OCI-M2 (cell line): ENCODE measurements around the gene MTG1.
"Not testable (repeated sequence)": the region's sequence is repeated elsewhere in the genome, so short reads cannot be mapped to it uniquely, and the experiment has no call there.

Experiments
- DNase-seq: peaks from one replicate; lab custom pipeline; 2025; ENCODE audit not compliant: unreplicated experiment; lab: John Stamatoyannopoulos, UW

The MTG1 gene

DNA sequence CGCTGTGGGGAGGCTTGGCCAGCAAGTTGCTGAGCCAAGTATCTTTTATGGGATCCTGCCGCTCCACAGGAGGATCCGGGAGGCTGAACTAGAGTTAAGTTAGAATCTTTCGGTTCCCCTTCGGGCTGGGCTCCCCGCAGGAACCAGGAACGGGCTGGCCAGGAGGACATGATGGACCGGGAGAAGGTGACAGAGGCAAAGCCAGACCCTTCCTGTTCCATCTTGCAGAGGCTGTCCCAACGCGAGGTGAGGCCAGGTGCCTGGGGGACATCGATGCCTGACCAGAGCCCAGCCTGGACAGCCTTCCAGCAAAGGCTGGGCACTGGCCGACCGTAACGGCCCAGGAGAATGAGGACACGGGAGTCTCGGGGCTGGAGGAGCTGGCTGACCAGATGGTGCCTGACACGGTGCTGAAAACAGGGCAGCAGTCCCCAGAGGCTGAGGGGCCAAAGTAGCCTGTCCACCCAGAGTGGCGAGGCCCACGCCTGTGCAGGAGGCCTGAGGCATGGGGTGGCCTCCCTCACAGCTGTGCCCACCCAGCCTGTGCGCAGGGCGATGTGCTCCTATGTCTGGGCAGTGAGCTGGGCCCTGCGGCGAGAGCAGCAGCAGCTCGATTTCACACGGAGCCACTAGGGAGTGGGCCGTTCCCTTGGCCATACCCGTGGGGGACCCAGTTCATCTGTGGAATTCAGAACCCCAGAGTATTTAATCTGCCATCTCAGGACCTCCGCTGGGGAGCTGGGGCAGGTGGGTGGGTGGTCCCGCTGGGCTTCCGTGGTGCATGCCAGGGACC is 16.7 kb upstream of the MTG1 start:
- no peak for DNase-seq

DNA sequence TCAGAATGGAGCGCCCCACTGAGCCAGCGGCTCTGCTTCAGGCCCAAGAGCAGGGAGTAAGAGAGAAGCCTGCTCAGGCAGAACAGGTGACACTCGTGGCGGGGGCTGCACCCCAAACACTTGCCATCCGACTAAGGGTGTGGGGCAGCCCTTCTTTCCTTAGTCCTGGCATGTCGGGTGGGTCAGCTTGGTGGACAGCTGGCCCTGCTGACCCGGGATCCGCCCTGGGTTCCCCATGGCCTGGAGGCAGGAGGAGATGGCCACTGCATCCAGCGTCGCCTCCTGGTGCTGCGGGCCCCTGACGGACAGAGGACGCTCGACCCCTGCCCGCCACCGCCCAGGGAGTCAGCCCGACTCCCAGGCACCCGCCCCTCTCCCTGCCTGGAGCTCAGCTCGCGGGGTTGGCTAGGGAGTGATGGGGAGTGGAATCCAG is 16.1 kb upstream of the MTG1 start:
- no peak for DNase-seq

DNA sequence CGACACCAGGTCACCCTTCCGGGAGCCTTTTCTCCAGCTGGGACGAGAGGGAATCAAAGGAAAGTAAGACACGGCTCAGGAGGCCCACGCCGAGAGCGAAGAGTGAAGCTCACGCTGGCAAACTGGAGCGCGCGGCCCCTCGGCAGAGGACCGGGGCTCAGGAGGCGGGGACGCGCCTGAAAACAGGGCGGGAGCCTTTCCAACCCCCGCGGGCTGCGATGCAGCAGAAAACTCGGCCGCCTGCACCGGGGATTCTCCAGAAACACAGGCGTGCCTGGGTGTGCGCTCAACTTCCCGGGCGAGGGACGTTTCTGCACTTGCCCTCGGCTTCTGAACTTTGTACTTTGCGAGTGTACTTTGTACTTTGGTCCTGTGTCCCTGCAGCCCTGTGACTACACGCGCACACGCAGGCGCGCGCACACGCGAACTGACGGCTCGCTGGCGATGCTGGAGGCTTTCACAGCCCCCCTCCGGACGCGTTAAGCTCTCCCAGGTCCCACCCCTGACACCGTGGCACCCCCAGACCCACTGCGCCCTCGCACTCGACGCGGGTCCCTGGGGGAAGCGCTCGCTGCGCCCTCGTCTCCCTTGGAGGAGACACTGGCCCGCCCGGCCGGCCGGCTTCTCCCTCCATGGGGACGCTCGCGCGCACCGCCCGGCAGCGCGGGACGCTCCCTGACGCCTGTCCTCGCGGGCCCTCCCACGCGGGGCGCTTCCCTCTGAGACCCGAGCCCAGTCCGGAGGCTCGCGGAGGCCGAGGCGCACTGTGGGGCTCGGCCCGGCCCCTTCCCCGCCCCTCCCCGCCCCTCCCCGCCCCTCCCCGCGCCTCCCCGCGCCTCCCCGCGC is 15.5 kb upstream of the MTG1 start:
- no peak for DNase-seq

DNA sequence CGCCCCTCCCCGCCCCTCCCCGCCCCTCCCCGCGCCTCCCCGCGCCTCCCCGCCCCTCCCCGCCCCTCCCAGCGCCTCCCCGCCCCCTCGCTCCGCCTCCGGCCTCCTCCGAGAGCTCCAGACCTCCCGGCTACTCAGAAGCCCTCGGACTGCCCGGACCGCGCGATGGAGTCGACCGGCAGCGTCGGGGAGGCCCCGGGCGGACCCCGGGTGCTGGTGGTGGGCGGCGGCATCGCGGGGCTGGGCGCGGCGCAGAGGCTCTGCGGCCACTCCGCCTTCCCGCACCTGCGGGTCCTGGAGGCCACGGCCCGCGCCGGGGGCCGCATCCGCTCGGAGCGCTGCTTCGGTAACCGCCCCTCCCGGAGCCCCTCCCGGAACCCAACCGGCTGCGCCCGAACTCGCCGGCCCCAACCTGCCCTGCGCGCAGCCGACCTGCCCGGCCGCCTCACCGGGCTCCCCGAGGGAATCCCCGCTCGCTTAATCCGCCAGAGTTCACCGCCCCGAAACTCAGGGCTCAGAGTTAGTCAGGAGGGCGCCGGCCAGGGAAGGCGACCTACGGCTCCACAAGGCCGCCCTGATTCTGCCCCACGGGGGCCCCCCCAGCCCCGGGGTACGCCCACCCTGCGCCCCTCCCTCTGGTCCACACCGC is 14.7 kb upstream of the MTG1 start, which contains the start of gene PAOX:
TSS of gene PAOX (plus strand) at position 111 of the 649 bp plus-strand sequence. CDS start at position 166, 55 bp downstream.
- DNase-seq, result no peak

DNA sequence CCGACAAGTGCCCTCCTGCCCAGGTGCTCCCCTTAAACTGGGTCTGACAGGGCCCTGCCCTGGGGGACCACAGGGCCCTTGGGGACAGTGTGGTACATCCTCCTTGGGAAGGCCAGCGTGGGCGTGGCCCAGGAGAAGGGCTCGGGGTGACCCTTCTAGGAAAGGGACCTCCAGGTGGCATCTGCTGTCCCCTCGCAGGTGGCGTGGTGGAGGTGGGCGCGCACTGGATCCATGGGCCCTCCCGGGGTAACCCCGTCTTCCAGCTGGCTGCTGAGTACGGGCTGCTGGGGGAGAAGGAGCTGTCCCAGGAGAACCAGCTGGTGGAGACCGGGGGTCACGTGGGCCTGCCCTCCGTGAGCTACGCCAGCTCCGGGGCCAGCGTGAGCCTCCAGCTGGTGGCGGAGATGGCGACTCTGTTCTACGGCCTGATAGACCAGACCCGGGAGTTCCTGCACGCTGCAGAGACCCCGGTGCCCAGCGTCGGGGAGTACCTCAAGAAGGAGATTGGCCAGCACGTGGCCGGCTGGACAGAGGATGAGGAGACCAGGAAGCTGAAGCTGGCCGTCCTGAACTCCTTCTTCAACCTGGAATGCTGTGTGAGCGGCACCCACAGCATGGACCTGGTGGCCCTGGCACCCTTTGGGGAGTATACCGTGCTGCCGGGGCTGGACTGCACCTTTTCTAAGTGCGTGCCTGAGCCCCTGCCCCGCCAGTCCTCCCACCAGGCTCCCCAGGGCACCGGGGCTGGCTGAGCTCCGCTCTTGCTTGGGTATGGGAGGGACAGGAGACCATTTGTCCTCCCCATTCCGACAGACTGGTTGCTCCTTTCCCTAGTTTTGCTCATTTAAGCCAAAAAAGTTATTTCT is 13.9 kb upstream of the MTG1 start:
- no peak for DNase-seq

DNA sequence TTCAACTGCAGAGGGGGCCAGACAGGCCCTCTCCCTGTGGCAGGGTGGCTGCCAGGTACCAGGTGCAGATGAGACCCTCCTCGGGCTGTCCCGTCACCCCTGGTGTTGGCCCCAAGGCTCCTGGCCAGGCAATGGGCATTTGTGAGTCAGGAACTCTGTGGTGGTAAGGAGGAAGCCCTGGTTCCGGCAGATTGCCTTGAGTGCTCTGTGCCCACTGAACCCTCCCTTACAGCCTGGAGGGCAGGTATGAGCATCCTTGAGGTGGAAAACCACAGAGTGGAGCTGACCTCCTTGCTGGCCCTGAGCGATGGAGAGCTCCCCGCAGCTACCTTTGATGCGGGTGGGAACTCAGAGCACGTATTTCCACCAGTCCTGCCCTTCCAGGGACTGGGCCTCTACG is 12.9 kb upstream of the MTG1 start:
- DNase-seq, result no peak

DNA sequence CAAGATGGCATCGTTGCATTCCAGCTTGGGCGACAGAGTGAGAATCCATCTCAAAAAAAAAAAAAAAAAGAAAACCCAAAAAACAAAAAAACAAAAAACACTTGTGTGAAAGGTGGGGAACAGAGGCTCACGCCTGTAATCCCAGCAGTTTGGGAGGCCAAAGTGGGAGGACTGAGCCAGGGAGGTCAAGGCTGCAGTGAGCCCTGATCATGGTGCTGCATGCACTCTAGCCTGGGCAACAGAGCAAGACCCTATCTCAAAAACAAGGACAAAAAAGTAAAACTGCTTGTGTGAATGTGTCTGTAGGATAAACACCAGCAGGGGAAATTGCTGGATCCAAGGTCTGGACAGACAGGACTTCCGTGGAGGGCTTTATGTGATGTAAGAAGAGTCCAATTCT is 10.4 kb upstream of the MTG1 start:
- DNase-seq, result no peak

DNA sequence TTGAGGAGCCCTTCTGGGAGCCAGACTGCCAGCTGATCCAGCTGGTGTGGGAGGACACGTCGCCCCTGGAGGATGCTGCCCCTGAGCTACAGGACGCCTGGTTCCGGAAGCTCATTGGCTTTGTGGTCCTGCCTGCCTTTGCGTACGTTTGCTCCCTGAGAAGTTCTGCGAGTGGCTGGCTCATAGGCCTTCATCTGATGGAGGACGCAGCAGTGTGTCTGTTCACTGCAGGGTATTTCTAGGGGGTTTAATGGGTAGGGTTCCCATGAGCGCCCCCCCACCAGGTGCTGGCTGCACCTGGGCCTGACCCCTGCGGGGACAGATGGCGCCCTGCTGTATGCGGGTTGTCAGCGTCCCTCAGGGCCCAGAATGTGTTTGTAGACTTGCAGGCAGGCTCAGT is 9.9 kb upstream of the MTG1 start:
- no peak for DNase-seq

DNA sequence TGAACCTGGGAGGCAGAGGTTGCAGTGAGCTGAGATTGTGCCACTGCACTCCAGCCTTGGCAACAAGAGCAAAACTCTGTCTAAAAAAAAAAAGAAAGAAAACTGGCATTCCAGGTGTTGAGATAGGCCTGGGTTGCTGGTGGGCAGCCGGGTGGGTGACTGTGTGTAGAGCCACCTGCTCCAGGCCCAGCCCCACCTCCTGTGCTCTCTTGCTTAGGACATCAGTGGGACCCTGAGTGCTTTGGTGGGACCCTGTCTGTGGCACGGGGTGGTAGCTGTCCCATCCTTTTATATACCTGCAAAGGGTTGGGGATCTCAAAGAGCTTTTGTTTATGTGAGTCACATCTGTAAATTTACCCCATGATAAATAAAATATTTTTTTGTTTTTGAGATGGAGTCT is 8.7 kb upstream of the MTG1 start:
- DNase-seq, result no peak

DNA sequence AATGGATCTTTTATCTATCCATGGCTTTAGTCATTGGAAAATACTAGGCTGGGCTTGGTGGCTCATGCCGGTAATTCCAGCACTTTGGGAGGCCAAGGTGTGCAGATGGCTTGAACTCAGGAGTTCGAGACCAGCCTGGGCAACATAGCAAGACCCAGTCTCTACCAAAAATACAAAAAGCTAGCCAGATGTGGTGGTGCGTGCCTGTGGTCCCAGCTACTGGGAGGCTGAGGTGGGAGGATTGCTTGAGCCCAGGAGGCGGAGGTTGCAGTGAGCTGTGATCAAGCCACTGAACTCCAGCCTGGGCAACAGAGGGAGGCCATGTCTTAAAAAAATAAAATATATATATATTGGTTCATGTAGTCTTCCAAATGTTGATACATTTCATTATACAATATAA is 7.0 kb upstream of the MTG1 start:
- not testable (repeated sequence) for DNase-seq

DNA sequence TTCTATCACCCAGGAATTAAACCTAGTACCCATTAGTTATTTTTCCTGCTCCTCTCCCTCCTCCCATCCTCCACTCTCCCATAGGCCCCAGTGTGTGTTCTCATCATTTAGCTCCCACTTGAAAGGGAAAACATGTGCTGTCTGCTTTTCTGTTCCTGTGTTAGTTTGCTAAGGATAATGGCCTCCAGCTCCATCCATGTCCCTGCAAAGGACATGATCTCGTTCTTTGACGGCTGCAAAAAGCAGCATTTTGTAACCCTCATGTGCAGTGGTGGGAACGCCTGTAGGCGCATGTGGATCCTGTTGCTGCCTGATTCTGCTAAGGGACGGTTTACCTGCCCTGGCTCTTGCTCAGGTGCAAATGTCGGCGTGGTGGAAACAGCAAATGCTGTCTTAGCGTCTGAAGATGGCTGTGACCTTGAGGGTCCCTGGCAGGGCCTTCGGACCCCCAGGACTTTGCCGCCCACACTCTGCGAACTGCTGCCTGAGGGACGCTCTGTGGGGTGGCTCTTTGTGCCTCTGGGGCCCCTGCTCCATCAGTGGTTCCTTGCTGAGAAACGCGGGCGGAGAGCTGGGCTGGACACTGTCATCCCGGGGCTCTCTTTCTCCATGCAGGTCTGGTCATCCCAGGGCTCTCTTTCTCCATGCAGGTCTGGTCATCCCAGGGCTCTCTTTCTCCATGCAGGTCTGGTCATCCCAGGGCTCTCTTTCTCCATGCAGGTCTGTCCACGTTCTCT is 5.6 kb upstream of the MTG1 start:
- DNase-seq, result no peak

DNA sequence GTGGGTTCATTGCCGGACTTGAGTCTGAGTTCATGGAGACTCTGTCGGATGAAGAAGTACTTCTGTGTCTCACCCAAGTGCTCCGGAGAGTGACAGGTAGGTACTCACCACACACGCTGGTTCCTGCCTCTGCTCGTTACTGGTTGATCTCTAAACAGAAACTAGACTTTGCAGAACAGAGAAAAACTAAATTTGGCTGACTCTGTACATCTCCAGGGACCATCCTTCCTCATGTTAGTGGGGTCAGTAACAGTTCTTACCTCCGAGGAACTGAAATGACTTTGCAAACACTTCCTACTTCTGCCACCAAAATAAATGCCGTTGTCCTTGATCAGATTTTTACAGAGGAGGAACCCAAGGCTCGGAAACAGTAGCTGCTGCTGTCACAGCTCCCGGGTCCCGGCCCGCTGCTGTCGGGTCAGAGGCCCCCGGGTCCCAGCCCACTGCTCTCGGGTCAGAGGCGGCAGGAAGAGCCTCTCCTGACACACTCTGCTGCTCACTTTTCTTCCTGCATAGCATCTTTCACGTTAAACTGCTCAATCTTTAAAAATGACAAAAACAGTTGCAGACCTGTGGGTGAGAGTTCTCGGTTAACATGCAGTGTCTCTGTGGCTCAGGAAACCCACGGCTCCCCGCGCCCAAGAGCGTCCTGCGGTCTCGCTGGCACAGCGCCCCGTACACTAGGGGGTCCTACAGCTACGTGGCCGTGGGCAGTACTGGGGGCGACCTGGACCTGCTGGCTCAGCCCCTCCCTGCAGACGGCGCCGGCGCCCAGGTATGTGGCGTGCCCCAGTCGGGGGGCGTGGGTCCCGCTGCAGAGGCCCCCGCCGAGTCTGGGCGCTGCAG is 4.8 kb upstream of the MTG1 start:
- DNase-seq, result no peak

DNA sequence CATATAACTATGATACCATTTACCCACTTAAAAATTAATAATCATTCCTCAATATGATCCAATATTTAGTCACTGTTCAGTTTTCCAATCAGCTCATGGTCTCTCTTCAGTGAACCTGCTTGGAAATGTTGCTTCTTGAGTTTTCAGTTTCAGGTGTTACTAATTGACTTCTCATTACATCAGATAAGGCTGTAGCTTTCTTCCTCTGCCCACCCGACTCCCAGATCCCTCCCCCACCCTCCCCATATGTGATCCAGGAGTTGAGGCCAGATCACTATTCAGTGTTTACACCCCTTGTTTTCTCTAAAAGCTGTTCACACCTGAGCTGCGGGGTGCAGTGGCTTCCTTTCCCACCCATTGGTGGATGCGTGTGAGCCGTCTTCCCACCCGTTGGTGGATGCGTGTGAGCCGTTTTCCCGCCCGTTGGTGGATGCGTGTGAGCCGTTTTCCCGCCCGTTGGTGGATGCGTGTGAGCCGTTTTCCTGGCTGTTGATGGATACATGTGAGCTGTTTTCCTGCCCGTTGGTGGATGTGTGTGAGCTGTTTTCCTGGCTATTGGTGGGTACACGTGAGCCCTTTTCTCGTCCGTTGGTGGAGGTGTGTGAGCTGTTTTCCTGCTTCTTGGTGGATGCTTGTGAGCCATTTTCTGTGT is 3.2 kb upstream of the MTG1 start:
- no peak for DNase-seq

DNA sequence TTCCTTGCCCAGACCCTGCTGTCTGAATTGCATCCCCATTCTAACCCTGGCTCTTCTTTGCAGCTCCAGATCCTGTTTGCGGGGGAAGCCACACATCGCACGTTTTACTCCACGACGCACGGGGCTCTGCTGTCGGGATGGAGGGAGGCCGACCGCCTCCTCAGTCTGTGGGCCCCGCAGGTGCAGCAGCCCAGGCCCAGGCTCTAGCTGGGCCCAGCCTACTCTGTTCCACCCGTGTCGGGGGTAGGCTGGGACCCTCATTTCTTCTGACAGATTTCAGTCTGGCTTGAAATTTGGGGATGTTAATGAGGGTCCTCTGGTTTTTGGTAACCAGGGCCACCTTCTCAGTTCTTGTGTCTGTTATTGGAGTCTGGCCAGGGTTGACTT is 2.7 kb upstream of the MTG1 start:
- DNase-seq, result no peak

DNA sequence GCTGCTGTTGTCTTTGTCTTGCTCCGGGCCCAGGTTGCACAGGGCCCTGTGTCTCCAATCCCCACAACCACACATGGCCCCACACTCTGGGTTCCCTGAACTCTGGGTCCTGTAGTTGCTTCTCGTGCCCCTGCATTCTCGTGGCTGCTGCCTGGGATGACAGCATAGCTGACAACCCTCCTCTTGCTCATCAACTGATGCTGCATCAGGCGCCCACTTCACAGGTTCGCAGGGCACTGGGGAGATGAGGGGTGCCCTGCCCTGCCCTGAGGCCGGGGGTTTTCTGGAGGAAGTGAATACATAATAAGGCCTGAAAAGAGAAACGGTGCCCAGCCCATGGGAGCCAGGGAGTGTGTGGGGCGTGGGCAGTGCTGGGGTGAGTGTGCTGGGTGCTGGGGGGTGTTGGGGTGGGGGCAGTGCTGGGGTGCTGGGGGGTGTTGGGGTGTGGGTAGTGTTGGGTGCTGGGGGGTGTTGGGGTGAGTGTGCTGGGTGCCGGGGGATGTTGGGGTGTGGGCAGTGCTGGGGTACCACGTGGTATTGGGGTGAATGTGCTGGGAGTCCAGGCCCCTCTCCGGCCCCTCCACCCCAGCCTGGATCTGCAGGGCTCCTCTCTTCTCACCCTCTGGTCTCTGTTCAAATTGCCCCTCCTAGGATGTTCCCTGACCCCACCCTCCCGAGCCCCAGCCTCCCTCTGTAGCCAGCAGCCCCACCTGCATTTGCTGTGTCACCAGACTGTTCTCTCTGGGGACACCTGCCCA is 2.0 kb upstream of the MTG1 start:
- DNase-seq, result no peak

DNA sequence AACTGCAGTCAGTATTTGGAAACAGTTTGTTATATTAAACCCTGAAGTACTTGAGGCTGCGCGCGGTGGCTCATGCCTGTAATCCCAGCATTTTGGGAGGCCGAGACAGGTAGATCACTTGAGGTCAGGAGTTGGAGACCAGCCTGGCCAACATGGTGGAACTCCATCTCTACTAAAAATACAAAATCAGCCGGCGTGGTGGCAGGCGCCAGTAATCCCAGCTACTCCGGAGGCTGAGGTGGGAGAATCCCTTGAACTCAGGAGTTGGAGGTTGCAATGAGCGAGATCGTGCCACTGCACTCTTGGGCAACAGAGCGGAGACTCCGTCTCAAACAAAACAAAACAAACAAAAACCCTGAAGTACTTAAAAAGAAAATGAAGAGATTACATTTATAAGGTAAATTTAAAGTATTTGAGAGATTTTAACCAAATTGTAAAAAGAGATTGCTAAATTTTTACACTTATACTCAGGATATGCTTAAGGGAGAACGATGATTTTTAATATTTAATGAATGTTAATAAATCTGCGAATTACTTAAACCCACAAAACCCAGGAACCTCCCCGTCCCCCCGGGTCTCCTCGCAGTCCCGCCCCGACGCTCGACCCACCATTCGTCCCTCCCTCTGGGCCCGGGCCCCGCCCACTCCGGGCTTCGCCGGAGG is 425 bp upstream of the MTG1 start:
- DNase-seq, result no peak

DNA sequence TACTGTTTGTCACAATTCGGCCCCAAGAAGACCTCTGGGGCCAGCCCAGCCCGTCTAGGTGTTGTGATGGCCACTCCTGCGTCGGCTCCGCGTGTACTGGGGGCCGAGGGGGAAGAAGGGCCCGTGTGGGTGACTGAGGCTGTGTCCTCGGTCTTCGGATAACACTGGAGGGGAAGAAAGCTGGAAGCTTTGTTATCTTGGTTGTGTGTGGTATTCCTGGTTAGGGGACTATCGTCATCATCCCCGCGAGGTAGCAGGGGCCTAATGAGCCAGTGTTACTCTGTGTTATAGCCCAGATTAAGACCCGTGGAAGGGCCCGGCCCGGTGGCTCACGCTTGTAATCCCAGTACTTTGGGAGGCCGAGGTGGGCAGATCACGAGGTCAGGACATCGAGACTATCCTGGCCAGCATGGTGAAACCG is 854 bp downstream of the MTG1 start:
- no peak for DNase-seq
